ENCODE results near the gene RACGAP1. TPM values are rescaled to one million over a fixed set of nuclear protein-coding genes. Genes with fewer than 3 reads are reported as not detected.

Gene RACGAP1
- 15.0 TPM for total RNA-seq

- peak; percentile 95 for DNase-seq (ENCODE audit: low spot score)
- peak; percentile 99 for ATAC-seq
- intact Hi-C loops (cut with DNase I) = no loop called here
These were observed at the start of gene RACGAP1 for GRCh38 chr12:50025187-50026059. RACGAP1 (minus strand) TSS chr12:50025494; CDS start chr12:50016715, 8,779 bp downstream.

GRCh38 chr12:50073712-50074111 lies 48.4 kb upstream of the RACGAP1 start:
- no peak for ATAC-seq
- DNase-seq (ENCODE audit: low spot score) = no peak
- intact Hi-C loops (cut with DNase I) = loop anchor here (5.0 to 10.0 kb wide), 2 partner anchors 101 kb away; partner anchors contain the start of gene AQP6

GRCh38 chr12:50073206-50073605 lies 47.9 kb upstream of the RACGAP1 start:
- ATAC-seq = no peak
- intact Hi-C loops (cut with DNase I) = loop anchor here (5.0 to 10.0 kb wide), 2 partner anchors 101 to 102 kb away; partner anchors contain the start of gene AQP6
- DNase-seq (ENCODE audit: low spot score) = no peak

- intact Hi-C loops (cut with DNase I) = loop anchor here (5.0 to 10.0 kb wide), 2 partner anchors 100 to 102 kb away; partner anchors contain the start of gene AQP6
These were observed 47.1 kb upstream of the RACGAP1 start for GRCh38 chr12:50072198-50072907.

GRCh38 chr12:50070314-50071060 lies 45.2 kb upstream of the RACGAP1 start:
- DNase-seq (ENCODE audit: low spot score) = peak; percentile 91
- ATAC-seq = peak; percentile 80
- intact Hi-C loops (cut with DNase I) = loop anchor here (5.0 to 10.0 kb wide), 2 partner anchors 98 to 104 kb away; partner anchors contain the start of gene AQP6

More at GRCh38 chr12:50072198-50072907, 47.1 kb upstream of the RACGAP1 start:
- ATAC-seq (no peak), DNase-seq (ENCODE audit: low spot score) (no peak)

- DNase-seq (ENCODE audit: low spot score) (no peak), ATAC-seq (no peak)
- intact Hi-C loops (cut with DNase I) = no loop called here
These were observed 44.2 kb upstream of the RACGAP1 start for GRCh38 chr12:50069539-50069938.

- DNase-seq (ENCODE audit: low spot score) (no peak), ATAC-seq (no peak)
- intact Hi-C loops (cut with DNase I) = no loop called here
These were observed 43.8 kb upstream of the RACGAP1 start for GRCh38 chr12:50069069-50069468.

- ATAC-seq (peak; percentile 25), DNase-seq (ENCODE audit: low spot score) (no peak)
- intact Hi-C loops (cut with DNase I) = no loop called here
These were observed 41.1 kb upstream of the RACGAP1 start for GRCh38 chr12:50066402-50066801.

GRCh38 chr12:50065726-50066310 lies 40.5 kb upstream of the RACGAP1 start:
- intact Hi-C loops (cut with DNase I) = no loop called here
- DNase-seq (ENCODE audit: low spot score) (no peak), ATAC-seq (no peak)

GRCh38 chr12:50062728-50063460 lies 37.6 kb upstream of the RACGAP1 start:
- intact Hi-C loops (cut with DNase I) = no loop called here
- DNase-seq (ENCODE audit: low spot score) (no peak), ATAC-seq (no peak)

- ATAC-seq = no peak
These were observed 36.8 kb upstream of the RACGAP1 start for GRCh38 chr12:50061946-50062686.

GRCh38 chr12:50061171-50061570 lies 35.9 kb upstream of the RACGAP1 start:
- intact Hi-C loops (cut with DNase I) = no loop called here
- no peak for ATAC-seq

More at GRCh38 chr12:50061946-50062686, 36.8 kb upstream of the RACGAP1 start:
- intact Hi-C loops (cut with DNase I) = no loop called here
- DNase-seq (ENCODE audit: low spot score) = no peak

GRCh38 chr12:50060120-50060468 lies 34.8 kb upstream of the RACGAP1 start:
- ATAC-seq (no peak), DNase-seq (ENCODE audit: low spot score) (no peak)
- intact Hi-C loops (cut with DNase I) = no loop called here

More at GRCh38 chr12:50061171-50061570, 35.9 kb upstream of the RACGAP1 start:
- no peak for DNase-seq (ENCODE audit: low spot score)

GRCh38 chr12:50059440-50060119 lies 34.3 kb upstream of the RACGAP1 start:
- DNase-seq (ENCODE audit: low spot score) (no peak), ATAC-seq (no peak)
- intact Hi-C loops (cut with DNase I) = loop anchor here (5.0 to 10.0 kb wide), 2 partner anchors 87 to 195 kb away; partner anchors contain the start of gene AQP6

GRCh38 chr12:50058743-50059312 lies 33.5 kb upstream of the RACGAP1 start:
- no peak for ATAC-seq
- no peak for DNase-seq (ENCODE audit: low spot score)
- intact Hi-C loops (cut with DNase I) = loop anchor here (5.0 to 10.0 kb wide), 2 partner anchors 87 to 194 kb away; partner anchors contain the start of gene AQP6

Data from sciatic nerve (tissue), 2 donors.